RWPE1 (cell line): Measurements from ENCODE around the gene SLC4A9.

Experiments used
- CTCF ChIA-PET: fragments of 350-600 bp; sonication (Branson Sonifier 250); formaldehyde crosslinking; extraction: SDS; loops from one replicate; lab custom pipeline; 2021; lab: Yijun Ruan, JAX
- POLR2A ChIA-PET: fragments of 400-600 bp; formaldehyde crosslinking; extraction: SDS; loops from one replicate; lab custom pipeline; 2020; ENCODE audit warnings: antibody characterized with exemption; ENCODE audit not compliant: low non-redundant PET; lab: Yijun Ruan, JAX
- DNase-seq: peaks from one replicate; pipeline ENCODE4 v3.0.0; 2012; ENCODE audit warnings: low spot score
- H3K27ac ChIP-seq: fragments of 450-650 bp; 2 replicates; pipeline ENCODE4 v1.5.1; 2017
- TF ChIP-seq, protein P1 (sequence below): fragments of 450-650 bp; conservative IDR thresholded peaks from 2 replicates; pipeline ENCODE4 v1.5.1; 2017; ENCODE audit warnings: low read depth, mild to moderate bottlenecking

The SLC4A9 gene

DNA sequence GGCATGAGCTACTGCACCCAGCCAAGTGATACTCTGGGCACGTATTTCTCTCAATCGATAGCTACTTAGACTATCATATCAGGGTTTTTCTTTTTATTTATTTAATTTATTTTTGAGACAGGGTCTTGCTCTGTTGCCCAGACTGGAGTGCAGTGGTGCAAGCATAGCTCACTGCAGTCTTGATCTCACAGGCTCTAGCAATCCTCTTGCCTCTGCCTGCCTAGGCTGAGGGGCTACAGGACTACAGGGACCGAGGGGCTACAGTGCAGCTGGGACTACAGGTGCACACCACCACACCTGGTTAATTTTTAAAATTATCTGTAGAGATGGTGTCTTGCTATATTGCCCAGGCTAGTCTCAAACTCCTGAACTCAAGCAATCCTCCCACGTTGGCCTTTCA, 21.4 kb downstream of the SLC4A9 start:
- TF ChIP-seq, protein P1, sequence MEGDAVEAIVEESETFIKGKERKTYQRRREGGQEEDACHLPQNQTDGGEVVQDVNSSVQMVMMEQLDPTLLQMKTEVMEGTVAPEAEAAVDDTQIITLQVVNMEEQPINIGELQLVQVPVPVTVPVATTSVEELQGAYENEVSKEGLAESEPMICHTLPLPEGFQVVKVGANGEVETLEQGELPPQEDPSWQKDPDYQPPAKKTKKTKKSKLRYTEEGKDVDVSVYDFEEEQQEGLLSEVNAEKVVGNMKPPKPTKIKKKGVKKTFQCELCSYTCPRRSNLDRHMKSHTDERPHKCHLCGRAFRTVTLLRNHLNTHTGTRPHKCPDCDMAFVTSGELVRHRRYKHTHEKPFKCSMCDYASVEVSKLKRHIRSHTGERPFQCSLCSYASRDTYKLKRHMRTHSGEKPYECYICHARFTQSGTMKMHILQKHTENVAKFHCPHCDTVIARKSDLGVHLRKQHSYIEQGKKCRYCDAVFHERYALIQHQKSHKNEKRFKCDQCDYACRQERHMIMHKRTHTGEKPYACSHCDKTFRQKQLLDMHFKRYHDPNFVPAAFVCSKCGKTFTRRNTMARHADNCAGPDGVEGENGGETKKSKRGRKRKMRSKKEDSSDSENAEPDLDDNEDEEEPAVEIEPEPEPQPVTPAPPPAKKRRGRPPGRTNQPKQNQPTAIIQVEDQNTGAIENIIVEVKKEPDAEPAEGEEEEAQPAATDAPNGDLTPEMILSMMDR = no peak
- no peak overlapping the region for H3K27ac ChIP-seq
- CTCF ChIA-PET = interaction anchor here (0.7 to 2.0 kb wide), 3 partner anchors 9 to 18 kb away, joined by 3 to 10 read pairs (median 4); no protein-coding TSS in a partner anchor
- POLR2A ChIA-PET = no interaction called here
- DNase-seq = no peak

DNA sequence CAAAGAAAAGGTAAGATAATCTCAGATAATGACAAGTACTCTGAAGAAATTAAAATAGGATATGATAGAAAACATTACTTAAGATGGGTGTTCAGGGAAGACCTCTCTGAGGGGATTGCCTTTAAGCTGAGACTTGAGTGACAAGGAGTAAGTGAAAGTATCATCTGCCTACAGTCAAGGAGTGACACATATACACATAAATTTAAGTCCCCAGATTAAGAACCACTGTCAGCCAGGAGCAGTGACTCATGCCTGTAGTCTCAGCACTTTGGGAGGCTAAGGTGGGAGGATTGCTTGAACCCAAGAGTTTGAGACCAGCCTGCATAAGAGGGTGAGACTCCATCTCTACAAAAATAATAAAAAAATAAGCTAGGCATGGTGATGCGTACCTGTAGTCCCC, 22.0 kb downstream of the SLC4A9 start:
- POLR2A ChIA-PET = no interaction called here
- TF ChIP-seq, protein P1 = no peak
- H3K27ac ChIP-seq = no peak overlapping the region
- DNase-seq = no peak
- CTCF ChIA-PET = interaction anchor here (0.6 to 2.0 kb wide), 2 partner anchors 9 to 34 kb away, joined by 5 to 10 read pairs; no protein-coding TSS in a partner anchor

- DNase-seq = no peak
- TF ChIP-seq, protein P1 = no peak
- CTCF ChIA-PET = no interaction called here
- POLR2A ChIA-PET = no interaction called here
- no peak overlapping the region for H3K27ac ChIP-seq
These were observed 22.9 kb downstream of the SLC4A9 start for GRCh38 chr5:140382866-140383265.

GRCh38 chr5:140383300-140383699, 23.3 kb downstream of the SLC4A9 start:
- no peak overlapping the region for H3K27ac ChIP-seq
- DNase-seq = no peak
- POLR2A ChIA-PET = interaction anchor here (0.7 kb wide), 1 partner anchor 20 kb away, joined by 5 read pairs; no protein-coding TSS in a partner anchor
- CTCF ChIA-PET = interaction anchor here (0.6 kb wide), 1 partner anchor 25 kb away, joined by 13 read pairs; no protein-coding TSS in a partner anchor
- TF ChIP-seq, protein P1 = no peak

DNA sequence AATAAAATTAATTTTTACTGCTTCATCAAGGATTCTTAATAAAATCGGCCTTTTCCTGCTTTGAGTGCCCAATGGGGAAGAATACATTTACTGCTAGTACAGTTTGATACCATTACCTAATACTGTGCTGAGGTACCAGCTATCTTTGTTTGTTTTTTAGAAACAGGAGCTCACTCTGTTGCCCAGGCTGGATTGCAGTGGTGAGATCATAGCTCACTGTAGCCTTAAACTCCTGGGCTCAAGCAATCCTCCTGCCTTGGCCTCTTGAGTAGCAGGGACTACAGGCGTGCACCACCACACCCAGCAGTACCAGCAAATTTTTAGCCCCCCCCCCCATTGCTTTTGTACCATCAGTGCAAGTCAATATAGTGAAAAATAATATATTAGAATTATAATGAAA, 28.1 kb downstream of the SLC4A9 start:
- no peak overlapping the region for H3K27ac ChIP-seq
- ChIA-PET POLR2A (no interaction called here), CTCF (interaction anchor here (0.6 to 1.2 kb wide), 4 partner anchors 15 to 1136 kb away, joined by 3 to 6 read pairs (median 4); no protein-coding TSS in a partner anchor)
- TF ChIP-seq, protein P1 = no peak
- no peak for DNase-seq

- ChIA-PET POLR2A (interaction anchor here (1.0 kb wide), 1 partner anchor 10 kb away, joined by 3 read pairs; the partner anchor contains the start of gene ANKHD1), CTCF (interaction anchor here (0.7 to 2.5 kb wide), 4 partner anchors 18 to 1704 kb away, joined by 3 to 7 read pairs (median 4); no protein-coding TSS in a partner anchor)
- DNase-seq = no peak
- TF ChIP-seq, protein P1 = no peak
- no peak overlapping the region for H3K27ac ChIP-seq
These were observed 31.3 kb downstream of the SLC4A9 start for GRCh38 chr5:140391312-140391711.
